Peyer's patch (tissue), 4 donors: ENCODE measurements around the gene SLC6A1. TPM values are rescaled to one million over a fixed set of nuclear protein-coding genes. Genes with fewer than 3 reads are reported as not detected.

ENCODE experiments used
- DNase-seq, 3 donors: peaks; one replicate each; pipeline ENCODE4 v3.0.0-alpha.2; 2017 to 2019
- H3K27ac ChIP-seq, 4 donors: fragments of 200-600 bp; sonication (generic); one replicate each; pipeline ENCODE4 v1.5.1; 2016 to 2019
- H3K27me3 ChIP-seq, 2 donors: fragments of 200-600 bp; sonication (generic); one replicate each; pipeline ENCODE4 v1.5.1; 2019
- H3K36me3 ChIP-seq, 3 donors: fragments of 200-600 bp; sonication (generic); one replicate each; pipeline ENCODE4 v1.5.1; 2016 to 2019
- H3K4me1 ChIP-seq, 4 donors: fragments of 200-600 bp; sonication (generic); one replicate each; pipeline ENCODE4 v1.5.1; 2016 to 2019
- H3K4me3 ChIP-seq, 4 donors: fragments of 200-600 bp; sonication (generic); 1 replicate in 3 of 4; 2 replicates in 1 of 4; pipeline ENCODE4 v1.5.1; 2016 to 2019; ENCODE audit warnings: mild to moderate bottlenecking in 1 of 4
- H3K9me3 ChIP-seq, 4 donors: fragments of 200-600 bp; sonication (generic); one replicate each; pipeline ENCODE4 v1.5.1; 2016 to 2019; ENCODE audit warnings: mild to moderate bottlenecking in 1 of 4
- POLR2A ChIP-seq, 2 donors: fragments of 450-650 bp; IDR thresholded peaks; one replicate each; pipeline ENCODE4 v1.5.1; 2017; ENCODE audit warnings: antibody characterized with exemption in 2 of 2, mild to moderate bottlenecking in 2 of 2, moderate library complexity in 2 of 2
- total RNA-seq, 4 donors: library from RNA; depleted of rRNA; stranded (reverse); fragments of >200 nt; gene quantifications; one replicate each; pipeline ENCODE4 v1.1.0, GENCODE V29; 2016
- TF ChIP-seq, protein P1 (sequence below), 6 experiments: fragments of 450-650 bp in 4 of 6; fragments of 200-600 bp in 2 of 6; sonication (generic) in 1 of 6; IDR thresholded peaks; one replicate each; pipeline ENCODE4 v1.5.1; 2017 to 2019; ENCODE audit warnings: antibody characterized with exemption in 6 of 6, mild to moderate bottlenecking in 3 of 6, moderate library complexity in 1 of 6

The SLC6A1 gene
- total RNA-seq, 4 donors from 2014 or later = 0.27 to 5.0 (median 0.38) TPM; not detected in 1

DNA sequence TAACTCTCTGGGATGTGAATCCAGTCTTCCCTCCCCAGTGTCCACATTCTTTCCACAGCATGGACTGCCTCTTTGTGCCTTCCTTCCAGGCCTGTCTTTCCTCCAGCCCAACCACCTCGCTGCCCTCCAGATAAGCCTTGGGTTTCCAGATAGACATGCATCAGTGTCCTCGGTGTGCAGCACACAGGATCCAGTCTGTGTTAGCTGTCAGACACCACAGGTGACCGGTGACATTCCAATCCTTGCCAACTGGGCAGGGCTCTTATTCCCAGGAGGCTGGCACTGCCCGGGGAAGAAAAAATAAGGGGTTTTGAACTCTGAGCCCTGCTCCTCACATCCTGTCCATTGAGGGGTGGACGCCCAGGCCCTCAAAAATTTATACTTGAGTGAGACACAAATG, 6.0 kb upstream of the SLC6A1 start:
- Histone ChIP-seq H3K4me3 (no peak overlapping the region), H3K9me3 (no peaks in the 10 kb centered on the region), H3K27ac (no peak overlapping the region), H3K27me3 (no peaks in the 10 kb centered on the region), H3K36me3 (no peaks in the 10 kb centered on the region), H3K4me1 (peaks cover 0 to 6% (median 0%) of the 10 kb centered on the region in 4 donors)
- DNase-seq = no peak
- TF ChIP-seq, protein P1, sequence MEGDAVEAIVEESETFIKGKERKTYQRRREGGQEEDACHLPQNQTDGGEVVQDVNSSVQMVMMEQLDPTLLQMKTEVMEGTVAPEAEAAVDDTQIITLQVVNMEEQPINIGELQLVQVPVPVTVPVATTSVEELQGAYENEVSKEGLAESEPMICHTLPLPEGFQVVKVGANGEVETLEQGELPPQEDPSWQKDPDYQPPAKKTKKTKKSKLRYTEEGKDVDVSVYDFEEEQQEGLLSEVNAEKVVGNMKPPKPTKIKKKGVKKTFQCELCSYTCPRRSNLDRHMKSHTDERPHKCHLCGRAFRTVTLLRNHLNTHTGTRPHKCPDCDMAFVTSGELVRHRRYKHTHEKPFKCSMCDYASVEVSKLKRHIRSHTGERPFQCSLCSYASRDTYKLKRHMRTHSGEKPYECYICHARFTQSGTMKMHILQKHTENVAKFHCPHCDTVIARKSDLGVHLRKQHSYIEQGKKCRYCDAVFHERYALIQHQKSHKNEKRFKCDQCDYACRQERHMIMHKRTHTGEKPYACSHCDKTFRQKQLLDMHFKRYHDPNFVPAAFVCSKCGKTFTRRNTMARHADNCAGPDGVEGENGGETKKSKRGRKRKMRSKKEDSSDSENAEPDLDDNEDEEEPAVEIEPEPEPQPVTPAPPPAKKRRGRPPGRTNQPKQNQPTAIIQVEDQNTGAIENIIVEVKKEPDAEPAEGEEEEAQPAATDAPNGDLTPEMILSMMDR (IDR thresholded peaks at IDR 0.05) = no peak
- no peak for TF ChIP-seq POLR2A (IDR thresholded peaks at IDR 0.05)

DNA sequence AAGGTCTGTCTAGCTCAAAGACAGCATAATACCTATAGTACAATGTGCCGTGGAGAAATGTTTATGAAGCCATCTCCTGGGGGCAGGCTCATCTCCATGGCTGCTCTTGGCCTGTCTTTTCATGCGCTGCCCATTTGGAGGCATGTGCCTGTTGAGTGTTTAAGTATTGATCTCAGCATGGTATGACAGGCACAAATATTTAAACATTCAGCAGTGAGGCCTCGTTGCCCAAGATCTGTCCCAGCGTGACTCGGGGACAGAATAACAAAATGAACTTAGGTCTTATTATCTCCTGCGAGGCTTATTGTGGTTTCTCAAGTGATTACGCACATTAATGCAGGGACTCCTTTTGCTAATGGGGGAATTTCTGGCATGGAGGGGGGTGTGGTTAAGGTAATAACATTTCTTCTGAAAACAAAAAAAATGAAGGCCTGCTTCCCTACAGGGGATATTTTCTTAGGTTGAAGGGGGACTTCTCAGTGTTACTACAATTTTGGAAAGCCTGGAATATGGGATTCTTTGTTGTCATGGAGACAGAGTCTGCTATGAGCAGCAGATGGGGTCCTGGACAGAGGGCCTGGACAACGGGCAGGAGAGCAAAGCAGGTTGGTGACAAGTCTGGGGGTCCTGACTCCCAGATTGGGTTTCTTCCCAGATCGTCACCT, 4.4 kb upstream of the SLC6A1 start:
- no peak for DNase-seq

DNA sequence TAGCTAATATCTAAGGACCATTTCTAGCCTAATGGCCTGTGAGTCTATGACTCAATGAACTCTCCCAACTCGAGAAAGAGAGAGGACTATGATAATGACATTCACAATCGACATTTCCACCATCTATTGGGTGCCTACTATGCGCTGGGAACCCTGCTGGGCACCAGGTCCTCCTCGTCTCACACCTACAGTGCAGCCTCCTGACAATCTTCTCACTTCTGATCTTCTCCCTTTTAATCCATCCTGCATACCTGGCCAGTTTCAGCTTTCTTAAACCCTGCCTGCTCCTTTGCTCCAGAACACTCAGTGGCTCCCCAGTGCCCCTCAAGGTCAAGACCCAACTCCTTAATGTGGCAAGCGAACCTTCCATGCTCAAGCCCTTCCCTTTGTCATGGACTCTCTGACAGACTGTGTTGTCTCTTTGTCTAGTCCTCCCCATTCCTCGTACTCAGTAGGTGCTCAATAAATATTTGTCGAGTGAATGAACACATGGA, 3.5 kb upstream of the SLC6A1 start:
- Histone ChIP-seq H3K27me3 (peaks cover 0 to 12% of the 10 kb centered on the region in 2 donors), H3K36me3 (no peaks in the 10 kb centered on the region), H3K4me1 (peaks cover 0 to 9% (median 0%) of the 10 kb centered on the region in 4 donors), H3K9me3 (no peaks in the 10 kb centered on the region), H3K27ac (no peak overlapping the region), H3K4me3 (no peak overlapping the region)
- TF ChIP-seq, protein P1 (IDR thresholded peaks at IDR 0.05) = no peak
- DNase-seq = no peak

More for the DNA sequence above, 4.4 kb upstream of the SLC6A1 start:
- TF ChIP-seq, protein P1 (IDR thresholded peaks at IDR 0.05) = no peak
- TF ChIP-seq POLR2A (IDR thresholded peaks at IDR 0.05) = no peak
- Histone ChIP-seq H3K27me3 (peaks cover 0 to 3% of the 10 kb centered on the region in 2 donors), H3K36me3 (no peaks in the 10 kb centered on the region), H3K4me1 (peaks cover 0 to 6% (median 0%) of the 10 kb centered on the region in 4 donors), H3K9me3 (no peaks in the 10 kb centered on the region), H3K27ac (no peak overlapping the region), H3K4me3 (no peak overlapping the region)

DNA sequence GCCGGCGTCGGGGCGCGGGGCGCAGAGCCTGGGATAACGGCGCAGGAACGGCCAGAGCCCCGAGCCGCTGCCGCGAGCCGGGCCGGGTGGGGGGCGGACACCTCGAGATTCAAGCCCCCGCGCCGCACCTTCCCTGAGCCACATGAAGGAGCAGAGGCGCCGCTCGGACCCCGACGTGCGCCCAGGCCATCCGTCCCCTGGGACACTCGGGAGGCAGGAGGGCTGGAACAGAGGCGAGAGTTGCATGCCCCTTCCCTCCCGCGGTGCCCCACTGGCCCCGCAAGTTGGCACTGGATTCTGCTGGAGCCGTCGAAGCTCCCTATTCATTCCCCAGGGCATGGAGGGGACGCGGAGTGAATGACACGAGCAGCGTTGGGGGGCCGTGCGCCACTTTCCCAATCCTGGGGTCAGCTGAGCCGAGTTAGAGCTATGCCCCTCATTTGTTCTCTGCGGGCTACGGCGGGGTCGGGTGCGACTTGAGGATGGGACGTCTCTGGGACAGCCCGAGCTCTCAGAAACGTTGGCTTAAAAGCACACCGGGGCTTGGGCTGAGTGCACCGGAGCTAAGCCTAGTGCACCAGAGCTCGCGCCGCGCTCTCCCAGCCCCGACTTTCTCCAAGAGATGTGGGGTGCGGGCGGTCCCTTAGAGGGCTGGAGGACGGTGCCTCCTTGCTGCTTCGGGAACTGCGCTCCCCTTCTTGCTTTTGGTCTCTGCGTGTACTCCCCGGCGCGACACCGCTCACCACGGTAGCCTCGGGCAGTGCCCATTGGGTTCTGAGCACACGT, 588 bp downstream of the SLC6A1 start:
- peaks cover 0 to 9% (median 0%) of the 10 kb centered on the region in 4 donors for H3K4me1 ChIP-seq
- H3K9me3 ChIP-seq = no peaks in the 10 kb centered on the region
- H3K36me3 ChIP-seq = no peaks in the 10 kb centered on the region
- TF ChIP-seq, protein P1 (IDR thresholded peaks at IDR 0.05) = no peak
- no peak for TF ChIP-seq POLR2A (IDR thresholded peaks at IDR 0.05)
- DNase-seq = no peak
- peaks cover 0 to 12% of the 10 kb centered on the region in 2 donors for H3K27me3 ChIP-seq
- no peak overlapping the region for H3K27ac ChIP-seq
- H3K4me3 ChIP-seq = peak overlapping the region in 3 of 4 donors; percentile 12 to 44 (median 30)

DNA sequence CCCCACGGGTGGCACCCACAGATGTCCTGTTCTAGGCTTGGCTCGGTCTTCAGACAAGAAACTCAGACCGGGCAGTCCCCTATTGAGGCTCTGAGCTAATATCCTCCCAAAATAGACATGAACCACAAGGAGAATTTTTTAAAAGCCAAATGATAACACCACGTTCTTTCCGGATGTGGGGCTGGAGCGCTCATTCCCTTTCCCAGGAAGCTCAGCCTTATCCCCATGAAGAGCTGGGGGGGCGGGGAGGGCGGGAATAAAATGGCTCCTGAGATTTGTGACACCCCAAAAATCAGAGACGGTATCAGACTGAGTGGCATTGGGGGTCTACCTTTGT, 1.1 kb downstream of the SLC6A1 start:
- Histone ChIP-seq H3K9me3 (no peaks in the 10 kb centered on the region), H3K36me3 (no peaks in the 10 kb centered on the region), H3K4me3 (no peak overlapping the region), H3K27me3 (peaks cover 0 to 12% of the 10 kb centered on the region in 2 donors), H3K27ac (no peak overlapping the region), H3K4me1 (peaks cover 0 to 9% (median 0%) of the 10 kb centered on the region in 4 donors)
- no peak for TF ChIP-seq POLR2A (IDR thresholded peaks at IDR 0.05)
- TF ChIP-seq, protein P1 (IDR thresholded peaks at IDR 0.05) = no peak
- no peak for DNase-seq
